Ishikawa (cell line): ENCODE results near the gene AKAP9.

Experiments
- CEBPB ChIP-seq: IDR thresholded peaks from 2 replicates; pipeline ENCODE4 v1.6.1; 2012
- CREB1 ChIP-seq: IDR thresholded peaks from 2 replicates; pipeline ENCODE4 v1.6.1; 2012; ENCODE audit warnings: low read depth
- EGR1 ChIP-seq: IDR thresholded peaks from 2 replicates; pipeline ENCODE4 v1.6.1; 2012
- EP300 ChIP-seq: IDR thresholded peaks from 2 replicates; pipeline ENCODE4 v1.6.1; 2012; ENCODE audit warnings: borderline replicate concordance
- FOXM1 ChIP-seq: IDR thresholded peaks from 2 replicates; pipeline ENCODE4 v1.6.1; 2012; ENCODE audit warnings: low read depth, borderline replicate concordance
- NFIC ChIP-seq: IDR thresholded peaks from 2 replicates; pipeline ENCODE4 v1.6.1; 2012
- RAD21 ChIP-seq: IDR thresholded peaks from 2 replicates; pipeline ENCODE4 v1.6.1; 2012; ENCODE audit warnings: low read depth
- TAF1 ChIP-seq: IDR thresholded peaks from 2 replicates; pipeline ENCODE4 v1.6.1; 2012; ENCODE audit warnings: low read depth, mild to moderate bottlenecking
- TCF12 ChIP-seq: IDR thresholded peaks from 2 replicates; pipeline ENCODE4 v1.6.1; 2012; ENCODE audit warnings: low read depth
- TEAD4 ChIP-seq: IDR thresholded peaks from 2 replicates; pipeline ENCODE4 v1.6.1; 2012
- YY1 ChIP-seq: IDR thresholded peaks from 2 replicates; pipeline ENCODE4 v1.6.1; 2012; ENCODE audit warnings: low read depth
- ZBTB7A ChIP-seq: IDR thresholded peaks from 2 replicates; pipeline ENCODE4 v1.6.1; 2012; ENCODE audit warnings: low read depth
- TF ChIP-seq, protein P1 (sequence below): IDR thresholded peaks from 2 replicates; pipeline ENCODE4 v1.6.1; 2012
- TF ChIP-seq, protein P2 (sequence below): IDR thresholded peaks from 2 replicates; pipeline ENCODE4 v1.6.1; 2012; ENCODE audit warnings: low read depth, mild to moderate bottlenecking
- TF ChIP-seq, protein P3 (sequence below): IDR thresholded peaks from 2 replicates; pipeline ENCODE4 v1.6.1; 2012

The AKAP9 gene

DNA sequence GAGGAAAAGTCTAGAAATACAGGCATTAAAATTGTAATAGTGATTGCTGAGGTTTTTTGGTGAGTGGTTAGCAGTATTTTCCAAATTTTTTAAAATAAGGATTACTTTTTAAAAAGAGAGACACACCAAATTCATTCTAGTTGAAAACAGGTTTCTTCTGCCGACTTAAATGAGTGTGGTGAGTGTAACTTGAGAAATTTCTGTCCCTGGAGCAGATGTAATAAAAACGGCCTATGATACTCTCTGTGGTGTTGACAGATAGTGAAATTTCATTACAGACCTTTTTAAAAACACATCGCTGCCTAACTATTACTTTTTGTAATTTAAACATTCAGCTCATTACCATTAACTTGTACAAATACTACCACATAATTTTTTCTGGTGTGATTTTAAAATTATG, 103.5 kb downstream of the AKAP9 start:
- no peak for TF ChIP-seq CREB1
- no peak for TF ChIP-seq FOXM1
- TF ChIP-seq CEBPB, result no peak
- TF ChIP-seq, protein P1, sequence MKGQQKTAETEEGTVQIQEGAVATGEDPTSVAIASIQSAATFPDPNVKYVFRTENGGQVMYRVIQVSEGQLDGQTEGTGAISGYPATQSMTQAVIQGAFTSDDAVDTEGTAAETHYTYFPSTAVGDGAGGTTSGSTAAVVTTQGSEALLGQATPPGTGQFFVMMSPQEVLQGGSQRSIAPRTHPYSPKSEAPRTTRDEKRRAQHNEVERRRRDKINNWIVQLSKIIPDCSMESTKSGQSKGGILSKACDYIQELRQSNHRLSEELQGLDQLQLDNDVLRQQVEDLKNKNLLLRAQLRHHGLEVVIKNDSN, result no peak
- TF ChIP-seq YY1, result no peak
- TF ChIP-seq, protein P2, sequence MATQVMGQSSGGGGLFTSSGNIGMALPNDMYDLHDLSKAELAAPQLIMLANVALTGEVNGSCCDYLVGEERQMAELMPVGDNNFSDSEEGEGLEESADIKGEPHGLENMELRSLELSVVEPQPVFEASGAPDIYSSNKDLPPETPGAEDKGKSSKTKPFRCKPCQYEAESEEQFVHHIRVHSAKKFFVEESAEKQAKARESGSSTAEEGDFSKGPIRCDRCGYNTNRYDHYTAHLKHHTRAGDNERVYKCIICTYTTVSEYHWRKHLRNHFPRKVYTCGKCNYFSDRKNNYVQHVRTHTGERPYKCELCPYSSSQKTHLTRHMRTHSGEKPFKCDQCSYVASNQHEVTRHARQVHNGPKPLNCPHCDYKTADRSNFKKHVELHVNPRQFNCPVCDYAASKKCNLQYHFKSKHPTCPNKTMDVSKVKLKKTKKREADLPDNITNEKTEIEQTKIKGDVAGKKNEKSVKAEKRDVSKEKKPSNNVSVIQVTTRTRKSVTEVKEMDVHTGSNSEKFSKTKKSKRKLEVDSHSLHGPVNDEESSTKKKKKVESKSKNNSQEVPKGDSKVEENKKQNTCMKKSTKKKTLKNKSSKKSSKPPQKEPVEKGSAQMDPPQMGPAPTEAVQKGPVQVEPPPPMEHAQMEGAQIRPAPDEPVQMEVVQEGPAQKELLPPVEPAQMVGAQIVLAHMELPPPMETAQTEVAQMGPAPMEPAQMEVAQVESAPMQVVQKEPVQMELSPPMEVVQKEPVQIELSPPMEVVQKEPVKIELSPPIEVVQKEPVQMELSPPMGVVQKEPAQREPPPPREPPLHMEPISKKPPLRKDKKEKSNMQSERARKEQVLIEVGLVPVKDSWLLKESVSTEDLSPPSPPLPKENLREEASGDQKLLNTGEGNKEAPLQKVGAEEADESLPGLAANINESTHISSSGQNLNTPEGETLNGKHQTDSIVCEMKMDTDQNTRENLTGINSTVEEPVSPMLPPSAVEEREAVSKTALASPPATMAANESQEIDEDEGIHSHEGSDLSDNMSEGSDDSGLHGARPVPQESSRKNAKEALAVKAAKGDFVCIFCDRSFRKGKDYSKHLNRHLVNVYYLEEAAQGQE, result no peak
- no peak for TF ChIP-seq TCF12
- no peak for TF ChIP-seq EP300
- no peak for TF ChIP-seq EGR1
- no peak for TF ChIP-seq TAF1
- TF ChIP-seq, protein P3, sequence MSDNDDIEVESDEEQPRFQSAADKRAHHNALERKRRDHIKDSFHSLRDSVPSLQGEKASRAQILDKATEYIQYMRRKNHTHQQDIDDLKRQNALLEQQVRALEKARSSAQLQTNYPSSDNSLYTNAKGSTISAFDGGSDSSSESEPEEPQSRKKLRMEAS, result no peak
- TF ChIP-seq RAD21, result no peak
- no peak for TF ChIP-seq NFIC

DNA sequence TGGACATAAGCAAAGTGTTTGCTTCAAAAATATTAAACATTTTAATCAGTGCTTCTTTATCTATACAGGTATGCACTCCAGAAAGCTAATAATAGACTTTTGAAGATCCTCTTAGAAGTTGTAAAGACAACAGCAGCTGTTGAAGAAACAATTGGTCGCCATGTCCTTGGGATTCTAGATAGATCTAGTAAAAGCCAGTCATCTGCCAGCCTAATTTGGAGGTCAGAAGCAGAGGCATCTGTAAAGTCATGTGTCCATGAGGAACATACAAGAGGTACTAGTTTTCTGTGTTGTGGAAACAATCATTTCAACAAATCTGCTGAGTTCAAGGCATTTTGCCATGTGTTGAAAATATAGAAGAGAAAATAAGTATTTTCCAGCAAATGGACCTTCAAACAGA, 104.3 kb downstream of the AKAP9 start:
- TF ChIP-seq, protein P3, result no peak
- TF ChIP-seq TCF12 (no peak), YY1 (no peak), NFIC (no peak), EGR1 (no peak), TEAD4 (no peak), RAD21 (no peak), CREB1 (no peak), EP300 (no peak), CEBPB (no peak), TAF1 (no peak), FOXM1 (no peak)
- TF ChIP-seq, protein P2, result no peak
- TF ChIP-seq, protein P1, result no peak

DNA sequence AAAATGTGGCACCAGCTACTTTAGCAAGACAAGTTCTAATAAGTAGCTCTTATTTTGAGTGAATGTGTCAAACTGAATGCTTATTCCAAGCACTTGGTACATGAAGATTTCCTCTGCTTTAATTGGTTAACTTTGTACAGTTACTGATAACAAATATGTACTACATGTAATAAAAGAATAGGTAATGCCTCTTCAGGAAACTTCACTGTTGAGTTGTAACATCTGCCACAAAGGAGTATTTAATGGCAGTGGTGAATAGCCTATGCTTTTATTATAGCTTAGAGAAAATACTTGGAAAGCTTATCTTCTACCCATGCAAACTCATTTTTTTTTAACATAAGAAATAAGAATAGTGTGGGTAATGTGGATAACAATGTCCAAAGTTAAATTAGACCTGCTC, 111.0 kb downstream of the AKAP9 start:
- TF ChIP-seq TAF1 (no peak), CEBPB (no peak), NFIC (no peak), TCF12 (no peak), EP300 (no peak), RAD21 (no peak), EGR1 (no peak), CREB1 (no peak), FOXM1 (no peak), YY1 (no peak), ZBTB7A (no peak), TEAD4 (no peak)
- TF ChIP-seq, protein P3, result no peak

DNA sequence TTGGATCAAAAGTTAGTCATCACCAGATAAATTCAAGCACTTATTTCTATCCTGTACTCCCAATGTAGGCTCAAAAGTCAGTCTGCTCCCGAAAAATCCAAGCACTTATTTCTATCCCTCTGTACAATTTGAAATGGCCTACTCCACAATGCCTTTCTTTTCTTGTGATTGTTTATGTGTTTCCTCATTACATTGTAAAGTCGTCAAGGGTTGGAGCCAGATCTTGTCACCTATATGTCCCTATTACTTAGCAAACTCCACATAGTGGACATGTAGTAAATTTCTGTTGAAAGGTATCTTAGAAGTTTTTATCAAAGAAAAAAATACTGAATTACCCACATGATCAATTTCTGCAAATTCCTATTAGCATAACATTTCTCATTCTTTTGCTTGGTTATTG, 111.5 kb downstream of the AKAP9 start:
- TF ChIP-seq EGR1 (no peak), TCF12 (no peak), CREB1 (no peak), TEAD4 (no peak), YY1 (no peak), EP300 (no peak), RAD21 (no peak), NFIC (no peak), TAF1 (no peak), FOXM1 (no peak), CEBPB (no peak), ZBTB7A (no peak)
- TF ChIP-seq, protein P2, result no peak
- TF ChIP-seq, protein P3, result no peak
- TF ChIP-seq, protein P1, result no peak
